Caco-2 (cell line): ENCODE results near the gene TMEM132D. TPM values are rescaled to one million over a fixed set of nuclear protein-coding genes. Genes with fewer than 3 reads are reported as not detected.

Source experiments
- BruUV-seq: library from RNA; stranded (reverse); fragments of 400-500 nt; replicated peaks from 2 replicates; lab custom pipeline; 2021; lab: Mats Ljungman, UMichigan
- CTCF ChIA-PET: fragments of 300-600 bp; sonication (Branson Sonifier 250); formaldehyde crosslinking; loops from one replicate; lab custom pipeline; 2022; ENCODE audit warnings: antibody characterized with exemption; lab: Charles Lee
- POLR2A ChIA-PET: fragments of 300-600 bp; sonication (Branson Sonifier 250); formaldehyde crosslinking; loops from one replicate; lab custom pipeline; 2022; ENCODE audit warnings: antibody characterized with exemption; lab: Charles Lee
- DNase-seq, 2 experiments: peaks; one replicate each; pipeline versions ENCODE4 v3.0.0 to v3.0.0-alpha.2; 2020 to 2022
- H3K27me3 ChIP-seq: replicated peaks from 2 replicates; pipeline ENCODE4 v1.6.0; 2011; ENCODE audit warnings: low read length; ENCODE audit not compliant: control insufficient read depth, insufficient read depth
- H3K36me3 ChIP-seq: 2 replicates; pipeline ENCODE4 v1.5.1; 2011; ENCODE audit warnings: low read length; ENCODE audit not compliant: control insufficient read depth, insufficient read depth
- H3K4me1 ChIP-seq: fragments of 250-450 bp; sonication (Bioruptor Pico); 2 replicates; pipeline ENCODE4 v1.5.1; 2020; ENCODE audit warnings: mild to moderate bottlenecking
- H3K4me3 ChIP-seq: 2 replicates; pipeline ENCODE4 v1.5.1; 2011; ENCODE audit warnings: low read depth, mild to moderate bottlenecking, control low read depth, low read length
- H3K9me3 ChIP-seq: fragments of 250-450 bp; sonication (Bioruptor Pico); 2 replicates; pipeline ENCODE4 v1.5.1; 2020; ENCODE audit warnings: mild to moderate bottlenecking, moderate library complexity
- H3K27ac Mint-ChIP-seq: one replicate; pipeline ENCODE4 v1.8.0; 2022; ENCODE audit warnings: mixed read lengths; ENCODE audit not compliant: unreplicated experiment
- H3K27me3 Mint-ChIP-seq: one replicate; pipeline ENCODE4 v1.8.0; 2022; ENCODE audit warnings: mixed read lengths; ENCODE audit not compliant: insufficient read depth, unreplicated experiment
- H3K36me3 Mint-ChIP-seq: one replicate; pipeline ENCODE4 v1.8.0; 2022; ENCODE audit warnings: mild to moderate bottlenecking, mixed read lengths; ENCODE audit not compliant: insufficient read depth, unreplicated experiment
- H3K4me1 Mint-ChIP-seq: one replicate; pipeline ENCODE4 v1.8.0; 2022; ENCODE audit warnings: low read depth, mixed read lengths; ENCODE audit not compliant: unreplicated experiment
- H3K4me3 Mint-ChIP-seq: one replicate; pipeline ENCODE4 v1.8.0; 2022; ENCODE audit warnings: mild to moderate bottlenecking, moderate library complexity, mixed read lengths; ENCODE audit not compliant: unreplicated experiment
- H3K9me3 Mint-ChIP-seq: one replicate; pipeline ENCODE4 v1.8.0; 2022; ENCODE audit warnings: mixed read lengths; ENCODE audit not compliant: unreplicated experiment
- CTCF ChIP-seq, 2 experiments: fragments of 200-600 bp in 1 of 2; IDR thresholded peaks; 1 replicate in 1 of 2; 2 replicates in 1 of 2; pipeline versions ENCODE4 v1.5.1 to v1.8.0; 2011 to 2022; ENCODE audit warnings: antibody characterized with exemption in 1 of 2, control low read depth in 1 of 2, inconsistent platforms in 1 of 2, low read depth in 1 of 2, low read length in 1 of 2, mild to moderate bottlenecking in 1 of 2, moderate library complexity in 1 of 2; ENCODE audit not compliant: insufficient read depth in 1 of 2, severe bottlenecking in 1 of 2, unreplicated experiment in 1 of 2
- intact Hi-C: fragments of 100-400 bp; cut with micrococcal nuclease; formaldehyde crosslinking; loops from one replicate; pipeline ENCODE4 v1.10.0; 2022; ENCODE audit not compliant: unreplicated experiment
- total RNA-seq: library from RNA; stranded (reverse); gene quantifications from 2 replicates; pipeline ENCODE4 v1.2.3, GENCODE V29; 2022

Gene TMEM132D
- total RNA-seq, 1 experiment from 2014 or later, result not detected

DNA sequence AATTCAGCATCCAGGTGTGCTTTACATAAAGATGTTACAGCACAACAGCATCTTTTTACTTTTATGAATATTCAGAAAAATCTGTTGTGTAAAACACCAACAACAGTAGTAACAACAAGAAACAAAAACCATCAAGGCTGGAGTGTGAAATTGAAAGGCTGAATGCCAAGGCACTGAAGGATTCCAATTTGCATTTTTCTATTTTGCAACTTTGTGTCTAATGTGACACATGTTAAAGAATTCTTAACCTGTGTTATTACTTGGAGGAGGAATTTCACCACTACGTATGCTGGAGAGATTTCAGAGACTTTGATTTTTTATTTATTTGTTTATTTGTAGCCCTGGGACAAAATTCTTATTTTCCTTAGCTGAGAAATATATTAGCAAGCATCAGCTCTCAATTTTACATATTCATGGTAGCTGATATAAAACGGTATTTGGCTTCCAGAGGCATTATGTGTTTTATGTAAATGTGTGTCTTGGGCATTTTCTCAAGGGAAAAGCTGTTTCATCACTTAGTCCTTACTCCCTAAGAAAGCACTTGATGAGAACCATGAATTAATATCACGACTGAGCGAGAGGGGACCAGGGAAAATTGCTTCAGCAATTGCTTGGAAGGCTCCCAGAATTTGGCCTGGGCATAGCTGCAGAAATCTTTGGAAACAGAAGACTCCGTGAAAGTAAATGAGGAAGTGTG, 475.4 kb downstream of the TMEM132D start:
- H3K9me3 Mint-ChIP-seq, result peaks cover 17% of the 10 kb centered on the region
- H3K4me1 Mint-ChIP-seq, result no peaks in the 10 kb centered on the region
- no peak overlapping the region for H3K4me3 ChIP-seq
- no peak for TF ChIP-seq CTCF (IDR thresholded peaks at IDR 0.05; ENCODE audit: insufficient read depth in 1 of 2, low read depth in 1 of 2, low read length in 1 of 2, severe bottlenecking in 1 of 2, unreplicated experiment in 1 of 2)
- no peaks in the 10 kb centered on the region for H3K36me3 ChIP-seq
- ChIA-PET CTCF (no interaction called here), POLR2A (no interaction called here)
- BruUV-seq, result no TSS peak
- H3K9me3 ChIP-seq, result no peaks in the 10 kb centered on the region
- intact Hi-C loops, result no loop called here
- H3K27ac Mint-ChIP-seq, result no peak overlapping the region
- H3K4me1 ChIP-seq, result no peaks in the 10 kb centered on the region
- no peaks in the 10 kb centered on the region for H3K27me3 ChIP-seq
- H3K4me3 Mint-ChIP-seq, result no peak overlapping the region
- no peaks in the 10 kb centered on the region for H3K36me3 Mint-ChIP-seq
- no peak for DNase-seq
- H3K27me3 Mint-ChIP-seq, result no peaks in the 10 kb centered on the region

DNA sequence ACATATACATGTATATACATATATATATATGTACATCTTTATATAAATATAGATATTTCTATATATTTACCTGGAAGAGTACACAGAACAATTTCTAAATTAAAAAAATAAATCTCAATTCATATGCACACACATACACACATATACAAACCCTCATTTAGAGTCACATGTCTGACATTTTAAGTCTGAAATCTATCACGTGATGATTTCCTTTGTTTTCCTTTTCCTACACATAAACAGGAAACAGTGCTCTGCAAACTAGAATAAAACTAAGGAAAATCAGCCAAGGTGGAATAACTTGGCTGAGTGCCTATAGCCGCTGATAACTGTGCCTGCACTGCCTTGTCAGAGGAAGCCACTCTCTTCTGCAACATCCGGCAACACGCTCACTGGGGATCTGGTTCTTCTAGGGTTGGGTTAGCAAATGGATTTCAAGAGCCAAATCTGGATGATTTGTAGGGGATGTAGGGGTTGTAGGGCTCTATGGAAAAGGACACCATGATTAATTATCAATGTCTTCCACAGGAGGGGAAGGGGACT, 480.7 kb downstream of the TMEM132D start:
- H3K36me3 ChIP-seq, result no peaks in the 10 kb centered on the region
- Mint-ChIP-seq H3K4me3 (no peak overlapping the region), H3K27me3 (no peaks in the 10 kb centered on the region), H3K36me3 (no peaks in the 10 kb centered on the region), H3K4me1 (no peaks in the 10 kb centered on the region), H3K27ac (no peak overlapping the region), H3K9me3 (no peaks in the 10 kb centered on the region)
- BruUV-seq, result no TSS peak
- intact Hi-C loops, result no loop called here
- DNase-seq, result no peak
- CTCF ChIA-PET, result no interaction called here
- 0 out of 2 replicates have a peak, but pooled peaks cover 3% of the 10 kb centered on the region for H3K9me3 ChIP-seq
- POLR2A ChIA-PET, result no interaction called here
- no peaks in the 10 kb centered on the region for H3K4me1 ChIP-seq
- no peaks in the 10 kb centered on the region for H3K27me3 ChIP-seq
- no peak overlapping the region for H3K4me3 ChIP-seq
- TF ChIP-seq CTCF (IDR thresholded peaks at IDR 0.05; ENCODE audit: insufficient read depth in 1 of 2, low read depth in 1 of 2, low read length in 1 of 2, severe bottlenecking in 1 of 2, unreplicated experiment in 1 of 2), result no peak

DNA sequence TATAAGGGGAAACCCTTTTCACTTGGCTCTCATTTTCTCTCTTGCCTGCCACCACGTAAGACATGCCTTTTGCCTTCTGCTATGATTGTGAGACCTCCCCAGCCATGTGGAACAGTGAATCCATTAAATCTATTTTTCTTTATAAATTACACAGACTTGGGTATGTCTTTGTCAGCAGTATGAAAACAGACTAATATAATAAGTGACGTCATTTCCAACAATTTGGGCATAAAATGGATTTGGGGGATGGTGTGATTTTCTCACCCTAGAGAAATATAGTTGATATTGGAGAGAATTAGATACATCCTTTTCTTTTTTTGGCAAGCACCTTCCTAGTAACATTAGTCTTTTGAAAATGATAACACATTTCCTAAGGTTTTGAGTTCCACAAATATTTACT, 490.5 kb downstream of the TMEM132D start:
- intact Hi-C loops, result no loop called here
- POLR2A ChIA-PET, result no interaction called here
- DNase-seq, result no peak

More for the DNA sequence above, 490.5 kb downstream of the TMEM132D start:
- no peak for TF ChIP-seq CTCF (IDR thresholded peaks at IDR 0.05; ENCODE audit: insufficient read depth in 1 of 2, low read depth in 1 of 2, low read length in 1 of 2, severe bottlenecking in 1 of 2, unreplicated experiment in 1 of 2)
- Mint-ChIP-seq H3K27me3 (no peaks in the 10 kb centered on the region), H3K9me3 (peaks cover 9% of the 10 kb centered on the region), H3K36me3 (no peaks in the 10 kb centered on the region), H3K4me3 (no peak overlapping the region), H3K4me1 (no peaks in the 10 kb centered on the region), H3K27ac (no peak overlapping the region)
- no peaks in the 10 kb centered on the region for H3K9me3 ChIP-seq
- H3K27me3 ChIP-seq, result no peaks in the 10 kb centered on the region
- H3K36me3 ChIP-seq, result no peaks in the 10 kb centered on the region
- H3K4me3 ChIP-seq, result no peak overlapping the region
- no peaks in the 10 kb centered on the region for H3K4me1 ChIP-seq
- CTCF ChIA-PET, result no interaction called here
- no TSS peak for BruUV-seq
